K562 (cell line): ENCODE measurements around the gene ATXN1. TPM values are rescaled to one million over a fixed set of nuclear protein-coding genes. Genes with fewer than 3 reads are reported as not detected.

Experiments
- ATAC-seq: fragments of 200-7000 bp; cut with Tn5 transposase; 3 replicates; pipeline ENCODE4 v1.9.1; 2020; ENCODE audit warnings: moderate library complexity
- BruUV-seq: library from RNA; stranded (reverse); fragments of 400-500 nt; replicated peaks from 2 replicates; lab custom pipeline; 2021; lab: Mats Ljungman, UMichigan
- CTCF ChIA-PET: fragments of 300-600 bp; formaldehyde crosslinking; extraction: SDS; loops from one replicate; lab custom pipeline; 2021; ENCODE audit warnings: low intra/inter-chr PET ratio; lab: Yijun Ruan, JAX
- POLR2A ChIA-PET: fragments of 300-600, 350-650 bp; sonication (Branson Sonifier 250); formaldehyde crosslinking; extraction: SDS; loops from one replicate; lab custom pipeline; 2021; ENCODE audit warnings: antibody characterized with exemption, inconsistent platforms; lab: Yijun Ruan, JAX
- DNase-seq, 4 experiments: peaks; one replicate each; pipeline versions ENCODE4 v3.0.0 to v3.0.0-alpha.2; 2011 to 2018; ENCODE audit warnings: low spot score in 3 of 4, mixed read lengths in 3 of 4; ENCODE audit errors: extremely low read depth in 1 of 4
- FAIRE-seq: peaks from 2 replicates; lab custom pipeline; 2011; peaks lifted over from hg19 to GRCh38; lab: Jason Lieb, UNC
- H2AFZ ChIP-seq: 2 replicates; pipeline ENCODE4 v1.6.0; 2011; ENCODE audit warnings: low read depth, low read length, control low read depth, inconsistent platforms
- H3K27ac ChIP-seq: fragments of 200-600 bp; 3 replicates; pipeline ENCODE4 v1.8.0; 2011; ENCODE audit warnings: low read depth, mild to moderate bottlenecking, control low read depth, inconsistent platforms, low read length, moderate library complexity, mixed read lengths; ENCODE audit errors: extremely low read depth
- H3K27me3 ChIP-seq, 2 experiments: fragments of 300-600 bp in 1 of 2; 2 replicates in 1 of 2; 3 replicates in 1 of 2; pipeline versions ENCODE4 v1.6.0 to v1.8.0; 2011; ENCODE audit warnings: inconsistent platforms in 2 of 2, low read length in 2 of 2, mild to moderate bottlenecking in 1 of 2, mixed read lengths in 1 of 2, moderate library complexity in 1 of 2; ENCODE audit not compliant: control insufficient read depth in 2 of 2, insufficient read depth in 2 of 2
- H3K36me3 ChIP-seq: fragments of 300-600 bp; 3 replicates; pipeline ENCODE4 v1.8.0; 2011; ENCODE audit warnings: mild to moderate bottlenecking, low read length, inconsistent platforms; ENCODE audit not compliant: control insufficient read depth, insufficient read depth
- H3K4me1 ChIP-seq, 2 experiments: fragments of 200-600 bp in 1 of 2; replicated peaks in 1 of 2; 2 replicates in 1 of 2; 3 replicates in 1 of 2; pipeline versions ENCODE4 v1.5.1 to v1.8.0; 2011; ENCODE audit warnings: inconsistent platforms in 2 of 2, low read length in 2 of 2, mild to moderate bottlenecking in 1 of 2, mixed read lengths in 1 of 2, moderate library complexity in 1 of 2; ENCODE audit not compliant: control insufficient read depth in 2 of 2, insufficient read depth in 2 of 2
- H3K4me2 ChIP-seq: 2 replicates; pipeline ENCODE4 v1.6.1; 2011; ENCODE audit warnings: low read length, control low read depth, inconsistent platforms, mixed read lengths; ENCODE audit not compliant: insufficient read depth
- H3K4me3 ChIP-seq: fragments of 200-600 bp; sonication (generic), shearing (Covaris generic); 2 replicates; pipeline ENCODE4 v1.5.1; 2016; ENCODE audit warnings: control low read depth, inconsistent platforms
- H3K79me2 ChIP-seq: fragments of 200-600 bp; 3 replicates; pipeline ENCODE4 v1.8.0; 2011; ENCODE audit warnings: low read length, inconsistent platforms; ENCODE audit not compliant: control insufficient read depth, insufficient read depth
- H3K9ac ChIP-seq, 2 experiments: 2 replicates each; pipeline versions ENCODE4 v1.6.0 to v1.6.1; 2011; ENCODE audit warnings: low read depth in 2 of 2, low read length in 2 of 2, control low read depth in 1 of 2, inconsistent platforms in 1 of 2, mild to moderate bottlenecking in 1 of 2, mixed read lengths in 1 of 2; ENCODE audit not compliant: insufficient read depth in 1 of 2
- H3K9me1 ChIP-seq: one replicate; pipeline ENCODE4 v1.6.0; 2011; ENCODE audit warnings: inconsistent platforms, mild to moderate bottlenecking, low read length, moderate library complexity; ENCODE audit not compliant: control insufficient read depth, insufficient read depth
- H3K9me3 ChIP-seq: replicated peaks from 2 replicates; pipeline ENCODE4 v1.5.1; 2011; ENCODE audit warnings: low read depth, low read length, inconsistent platforms; ENCODE audit not compliant: control insufficient read depth, insufficient read depth
- H4K20me1 ChIP-seq: replicated peaks from 2 replicates; pipeline ENCODE4 v1.6.1; 2011; ENCODE audit warnings: low read length, inconsistent platforms, mixed read lengths; ENCODE audit not compliant: control insufficient read depth, insufficient read depth
- ATF7 ChIP-seq: fragments of 450-650 bp; IDR thresholded peaks from 2 replicates; pipeline ENCODE4 v1.7.1; 2014; ENCODE audit warnings: mild to moderate bottlenecking, moderate library complexity
- BRCA1 ChIP-seq, 2 experiments: fragments of 450-650 bp in 1 of 2; sonication (generic) in 1 of 2; formaldehyde crosslinking in 1 of 2; IDR thresholded peaks; 2 replicates each; pipeline versions ENCODE4 v1.5.0 to v1.6.1; 2017 to 2020; ENCODE audit warnings: mild to moderate bottlenecking in 1 of 2, missing genetic modification reagents in 1 of 2
- CREB3L1 ChIP-seq: fragments of 450-650 bp; IDR thresholded peaks from 2 replicates; pipeline ENCODE4 v1.6.1; 2014; ENCODE audit warnings: low read depth, mild to moderate bottlenecking, moderate library complexity, borderline replicate concordance
- CREM ChIP-seq: IDR thresholded peaks from 2 replicates; pipeline ENCODE4 v1.6.1; 2014; ENCODE audit warnings: antibody characterized with exemption, low read depth
- CUX1 ChIP-seq: fragments of 200-800 bp; sonication (Bioruptor generic); IDR thresholded peaks from 2 replicates; pipeline ENCODE4 v1.6.1; 2016; ENCODE audit warnings: missing genetic modification characterization, missing compliant biosample characterization
- NCOA2 ChIP-seq, 2 experiments: fragments of 450-650 bp; IDR thresholded peaks; 2 replicates each; pipeline ENCODE4 v1.6.1; 2018; ENCODE audit warnings: mild to moderate bottlenecking in 2 of 2, moderate library complexity in 1 of 2; ENCODE audit not compliant: partially characterized antibody in 2 of 2
- PHB2 ChIP-seq: fragments of 450-650 bp; IDR thresholded peaks from 2 replicates; pipeline ENCODE4 v1.6.1; 2017; ENCODE audit warnings: low read depth
- PTTG1 ChIP-seq: fragments of 450-650 bp; IDR thresholded peaks from 2 replicates; pipeline ENCODE4 v1.6.1; 2016; ENCODE audit warnings: low read depth, mild to moderate bottlenecking, missing genetic modification characterization, missing compliant biosample characterization
- SNRNP70 ChIP-seq: fragments of 200-400 bp; formaldehyde crosslinking; optimal IDR thresholded peaks from 2 replicates; pipeline ENCODE3; 2017; ENCODE audit warnings: low read depth, low read length
- WGBS: fragments of 100-300 bp; shearing (Covaris generic); methylation state at CpG from one replicate; pipeline ENCODE4 v1.1.6; 2016; ENCODE audit warnings: low coverage, mixed read lengths; ENCODE audit not compliant: insufficient coverage; ENCODE audit errors: missing lambda C conversion rate; 5-methylcytosine and 5-hydroxymethylcytosine counted together
- in situ Hi-C: fragments of 300-500 bp; cut with MboI; formaldehyde crosslinking; loops from 4 replicates; pipeline ENCODE4 v1.15.0; 2018; ENCODE audit warnings: inconsistent platforms, mixed read lengths
- intact Hi-C: fragments of 100-400 bp; cut with micrococcal nuclease; formaldehyde crosslinking; loops from 2 replicates; pipeline ENCODE4 v1.14.2; 2022
- polyA plus RNA-seq, 8 experiments: library from polyadenylated mRNA; depleted of rRNA in 4 of 8; stranded (reverse) in 5 of 8; unstranded in 3 of 8; fragments of >200 nt; fragmentation: Nextera tagmentation in 2 of 8; fragmentation: Illumina TruSeq in 1 of 8; extraction: Ambion mirVana in 2 of 8; extraction: Trizol in 1 of 8; gene quantifications; 2 replicates each; pipeline versions ENCODE4 v1.2.1 to v1.2.3, GENCODE V29; 2011 to 2014; ENCODE audit warnings: inconsistent platforms in 1 of 8, missing spikeins in 1 of 8
- total RNA-seq, 7 experiments: library from RNA; depleted of rRNA in 6 of 7; stranded (reverse); fragments of >200 nt in 6 of 7; fragmentation: Illumina TruSeq in 2 of 7; extraction: Trizol in 2 of 7; gene quantifications; 2 replicates each; pipeline versions ENCODE4 v1.2.1 to v1.2.3, GENCODE V29; 2011 to 2021; ENCODE audit warnings: low replicate concordance in 1 of 7
- TF ChIP-seq, protein P1 (sequence below): sonication (generic); formaldehyde crosslinking; IDR thresholded peaks from 2 replicates; pipeline ENCODE4 v1.4.0; 2020; ENCODE audit warnings: mild to moderate bottlenecking, missing genetic modification reagents

ATXN1 gene
- total and polyA plus RNA-seq, 9 of the 15 experiments (the other 6 are each of a cell fraction or from before 2014, with no cell fraction given) = under 0.01 to 1.2 (median 0.58) TPM

DNA sequence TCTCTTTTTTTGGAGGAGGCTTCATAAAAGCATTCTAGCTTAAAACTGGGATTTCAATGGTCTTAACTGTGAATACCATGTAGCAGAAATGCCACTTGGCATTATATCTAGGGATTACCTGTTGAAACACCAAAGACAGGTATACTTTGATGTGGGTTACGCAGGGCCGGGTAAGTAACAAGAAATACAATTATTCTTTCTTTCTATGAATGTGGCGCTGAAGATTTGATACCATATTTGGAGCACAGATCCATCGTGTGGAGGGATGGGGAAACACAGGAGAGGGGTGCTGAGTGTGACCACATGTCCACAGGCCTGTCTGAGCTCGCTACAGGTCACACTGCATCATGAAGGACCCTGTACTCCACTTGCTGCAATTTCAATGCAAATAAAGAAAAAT, 265.1 kb downstream of the ATXN1 start (continued):
- TF ChIP-seq PHB2 = no peak
- TF ChIP-seq PTTG1 (tag) = no peak

DNA sequence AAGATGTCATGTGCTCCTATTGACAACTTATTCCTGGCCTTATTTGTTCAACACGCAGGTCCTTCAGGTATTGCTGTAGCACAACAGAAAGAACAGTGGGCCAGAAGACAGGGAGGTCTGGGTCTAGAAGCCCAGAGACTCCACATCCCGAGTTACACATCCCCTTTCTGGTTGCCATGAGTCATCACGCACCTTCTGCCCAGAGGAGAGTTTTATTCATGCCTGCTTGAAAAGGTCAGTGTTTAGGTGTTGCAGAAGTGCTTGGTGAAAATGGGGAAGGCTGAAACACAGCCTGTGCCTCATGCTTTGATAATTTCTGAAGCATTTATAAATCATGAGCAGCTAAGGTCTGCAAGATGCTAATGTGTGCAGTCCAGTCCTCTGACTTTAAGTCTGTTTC, 266.5 kb downstream of the ATXN1 start:
- in situ Hi-C loops (no loop called here), intact Hi-C loops (loop anchor here (5.0 kb wide), 1 partner anchor 162 kb away; no protein-coding TSS in a partner anchor)
- Histone ChIP-seq H3K4me1 (no peaks in the 10 kb centered on the region), H3K9ac (no peak overlapping the region), H3K27ac (no peak overlapping the region), H3K9me3 (no peaks in the 10 kb centered on the region), H2AFZ (no peak overlapping the region), H3K36me3 (no peaks in the 10 kb centered on the region), H3K9me1 (no peaks in the 10 kb centered on the region), H3K79me2 (no peaks in the 10 kb centered on the region), H3K4me2 (no peak overlapping the region), H4K20me1 (no peaks in the 10 kb centered on the region), H3K4me3 (no peak overlapping the region), H3K27me3 (peaks cover 0 to 4% of the 10 kb centered on the region in 2 experiments; a peak in 1 of 5 replicates)
- no TSS peak for BruUV-seq
- ATAC-seq (no peak), DNase-seq (no peak), FAIRE-seq (no peak)
- 0% methylated on average over 3 of the region's 3 CpGs for WGBS
- POLR2A ChIA-PET = no interaction called here
- TF ChIP-seq, protein P1, sequence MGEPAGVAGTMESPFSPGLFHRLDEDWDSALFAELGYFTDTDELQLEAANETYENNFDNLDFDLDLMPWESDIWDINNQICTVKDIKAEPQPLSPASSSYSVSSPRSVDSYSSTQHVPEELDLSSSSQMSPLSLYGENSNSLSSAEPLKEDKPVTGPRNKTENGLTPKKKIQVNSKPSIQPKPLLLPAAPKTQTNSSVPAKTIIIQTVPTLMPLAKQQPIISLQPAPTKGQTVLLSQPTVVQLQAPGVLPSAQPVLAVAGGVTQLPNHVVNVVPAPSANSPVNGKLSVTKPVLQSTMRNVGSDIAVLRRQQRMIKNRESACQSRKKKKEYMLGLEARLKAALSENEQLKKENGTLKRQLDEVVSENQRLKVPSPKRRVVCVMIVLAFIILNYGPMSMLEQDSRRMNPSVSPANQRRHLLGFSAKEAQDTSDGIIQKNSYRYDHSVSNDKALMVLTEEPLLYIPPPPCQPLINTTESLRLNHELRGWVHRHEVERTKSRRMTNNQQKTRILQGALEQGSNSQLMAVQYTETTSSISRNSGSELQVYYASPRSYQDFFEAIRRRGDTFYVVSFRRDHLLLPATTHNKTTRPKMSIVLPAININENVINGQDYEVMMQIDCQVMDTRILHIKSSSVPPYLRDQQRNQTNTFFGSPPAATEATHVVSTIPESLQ (CRISPR knock-in tag) = no peak
- TF ChIP-seq NCOA2 (IDR thresholded peaks at IDR 0.05; ENCODE audit: partially characterized antibody in 2 of 2) (no peak), CREB3L1 (no peak), CUX1 (CRISPR knock-in tag) (no peak), SNRNP70 (no peak), BRCA1 (IDR thresholded peaks at IDR 0.05) (no peak), BRCA1 (CRISPR knock-in tag; IDR thresholded peaks at IDR 0.05) (no peak), CREM (no peak), ATF7 (no peak)
- CTCF ChIA-PET = no interaction called here
